Measurements from ENCODE around the gene GNAZ.

DNA sequence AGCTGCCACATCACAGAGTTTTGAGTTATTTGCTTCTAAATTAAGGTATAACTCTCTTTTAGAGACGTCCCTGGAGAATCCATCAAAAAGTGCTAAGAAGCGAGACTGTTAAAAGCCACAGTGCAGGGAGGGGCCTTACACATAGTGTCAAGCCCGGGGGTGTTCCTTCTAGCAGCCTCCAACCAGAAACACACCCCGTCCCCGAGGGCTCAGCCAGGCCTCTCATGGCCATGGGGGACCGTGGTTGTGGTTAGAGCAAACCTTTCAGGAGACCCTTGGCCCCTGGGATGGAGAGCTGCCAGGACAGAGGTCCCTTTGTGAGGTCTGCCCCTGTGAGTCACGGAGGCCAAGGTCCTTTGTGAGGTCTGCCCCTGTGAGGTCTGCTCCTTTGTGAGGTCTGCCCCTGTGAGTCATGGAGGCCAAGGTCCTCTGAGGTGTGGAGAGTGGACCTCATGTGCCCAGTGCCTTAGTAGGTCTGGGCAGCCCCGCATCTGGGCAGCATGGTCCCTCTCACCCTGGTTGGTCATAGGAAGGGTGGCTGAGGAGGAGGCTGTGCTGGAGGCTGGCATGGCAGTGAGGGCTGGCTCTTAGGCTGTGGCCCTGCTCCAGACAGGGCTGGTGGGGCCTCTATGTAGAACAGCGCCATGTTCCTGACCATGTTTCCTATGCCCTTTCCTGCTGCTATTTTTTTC is 5.4 kb downstream of the GNAZ start:
- TF ChIP-seq, protein P1, sequence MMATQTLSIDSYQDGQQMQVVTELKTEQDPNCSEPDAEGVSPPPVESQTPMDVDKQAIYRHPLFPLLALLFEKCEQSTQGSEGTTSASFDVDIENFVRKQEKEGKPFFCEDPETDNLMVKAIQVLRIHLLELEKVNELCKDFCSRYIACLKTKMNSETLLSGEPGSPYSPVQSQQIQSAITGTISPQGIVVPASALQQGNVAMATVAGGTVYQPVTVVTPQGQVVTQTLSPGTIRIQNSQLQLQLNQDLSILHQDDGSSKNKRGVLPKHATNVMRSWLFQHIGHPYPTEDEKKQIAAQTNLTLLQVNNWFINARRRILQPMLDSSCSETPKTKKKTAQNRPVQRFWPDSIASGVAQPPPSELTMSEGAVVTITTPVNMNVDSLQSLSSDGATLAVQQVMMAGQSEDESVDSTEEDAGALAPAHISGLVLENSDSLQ (IDR thresholded peaks at IDR 0.05), result no peak
- no peak for TF ChIP-seq BHLHE40 (IDR thresholded peaks at IDR 0.05; ENCODE audit: borderline replicate concordance)
- no peak for TF ChIP-seq ARNT (IDR thresholded peaks at IDR 0.05)
- no peak for TF ChIP-seq TARDBP (IDR thresholded peaks at IDR 0.05)
- TF ChIP-seq NFRKB (IDR thresholded peaks at IDR 0.05), result no peak
- no peak for TF ChIP-seq L3MBTL2 (conservative IDR thresholded peaks at IDR 0.05)
- TF ChIP-seq CTBP1 (IDR thresholded peaks at IDR 0.05; ENCODE audit: borderline replicate concordance), result no peak
- TF ChIP-seq SP1 (IDR thresholded peaks at IDR 0.05), result no peak
- no peak for TF ChIP-seq SUZ12 (IDR thresholded peaks at IDR 0.05)
- TF ChIP-seq FOXK2 (IDR thresholded peaks at IDR 0.05), result no peak

Measured in HEK293T (cell line).